Suppressor macrophage treated with lipopolysaccharide for 1 hour (primary cell): ENCODE data around the gene UBAP1L.
"Not testable (repeated sequence)": the region's sequence is repeated elsewhere in the genome, so short reads cannot be mapped to it uniquely, and the experiment has no call there.

ENCODE experiments used
- DNase-seq, 3 donors: peaks; one replicate each; pipeline ENCODE4 v3.0.0-alpha.2; 2020 to 2022

UBAP1L gene

DNA sequence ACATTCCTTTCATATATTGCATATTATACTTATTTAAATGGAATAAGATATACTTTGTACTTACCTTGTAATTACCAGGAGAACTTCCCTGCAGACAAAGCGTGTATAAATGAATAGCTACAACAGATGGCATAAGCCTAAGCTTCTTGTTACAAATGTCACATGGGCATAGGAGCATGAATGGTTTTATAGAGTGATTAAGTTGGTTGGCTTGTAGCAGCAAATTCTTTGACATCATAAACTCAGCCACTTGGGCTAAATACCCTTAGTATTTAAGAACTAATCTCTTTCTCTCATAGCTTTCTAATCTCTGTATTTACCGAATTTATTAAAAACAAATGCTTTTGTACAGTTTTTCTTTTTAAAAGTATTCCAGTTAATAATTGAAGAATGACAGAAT is at the start of gene UBAP1L:
UBAP1L (minus strand) TSS at position 115 of the 400 bp plus-strand sequence. CDS start 8,985 bp downstream, outside the sequence.
- no peak for DNase-seq

GRCh38 chr15:65164139-65164538 is 49.1 kb upstream of the UBAP1L start:
- DNase-seq = no peak

DNA sequence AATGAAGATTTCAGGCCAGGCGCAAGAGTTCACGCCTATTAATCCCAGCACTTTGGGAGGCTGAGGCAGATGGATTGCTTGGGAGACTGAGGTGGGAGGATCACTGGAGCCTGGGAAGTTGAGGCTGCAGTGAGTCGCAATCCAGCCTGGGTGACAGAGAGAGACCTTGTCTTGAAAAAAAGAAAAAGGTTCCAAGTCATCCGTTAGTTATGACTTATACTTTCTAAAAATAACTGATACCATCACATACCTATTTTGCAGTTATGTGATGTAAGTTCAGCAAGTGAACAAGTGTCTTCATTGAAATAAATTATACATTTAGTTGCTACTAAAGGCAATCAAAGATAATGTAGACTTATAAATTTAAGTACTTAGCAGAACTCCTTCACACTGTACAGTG is 48.0 kb upstream of the UBAP1L start:
- DNase-seq = no peak

- DNase-seq = no peak
These were observed 41.7 kb upstream of the UBAP1L start for GRCh38 chr15:65156692-65157091.

DNA sequence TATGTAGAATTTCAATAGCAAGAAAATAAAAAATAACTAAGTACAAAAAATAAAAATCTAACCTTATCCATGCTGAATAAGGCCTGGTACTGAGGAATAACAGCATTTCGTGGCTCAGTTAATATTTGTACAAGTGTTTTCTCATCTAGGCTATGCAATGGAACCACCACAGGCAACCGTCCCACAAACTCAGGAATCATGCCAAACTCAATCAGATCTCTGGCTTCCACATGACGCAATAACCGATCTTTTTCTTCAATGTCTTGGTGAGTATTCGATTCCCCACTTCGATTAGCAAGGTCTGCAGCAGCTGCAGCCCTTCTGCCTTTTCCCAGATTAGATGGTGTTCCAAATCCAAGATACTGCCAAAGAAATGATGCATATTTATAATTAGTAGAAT is 39.7 kb upstream of the UBAP1L start:
- DNase-seq = no peak

GRCh38 chr15:65147902-65148301 is 32.9 kb upstream of the UBAP1L start:
- no peak for DNase-seq

GRCh38 chr15:65146438-65146837 is 31.4 kb upstream of the UBAP1L start:
- DNase-seq = no peak

DNA sequence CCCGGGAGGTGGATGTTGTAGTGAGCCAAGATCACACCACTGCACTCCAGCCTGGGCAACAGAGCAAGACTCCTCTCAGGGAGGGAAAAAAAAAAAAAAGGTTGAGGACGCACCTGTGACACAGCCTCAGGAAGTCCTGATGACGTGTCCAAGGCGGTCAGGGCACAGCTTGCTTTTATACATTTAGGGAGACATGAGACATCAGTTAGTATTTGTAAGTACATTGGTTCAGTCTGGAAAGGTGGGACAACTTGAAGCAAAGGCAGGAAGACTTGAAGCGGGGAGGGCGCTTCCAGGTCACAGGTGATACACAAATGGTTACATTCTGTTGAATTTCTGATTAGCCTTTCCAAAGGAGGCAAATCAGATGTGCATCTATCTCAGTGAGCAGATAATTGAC is 23.6 kb upstream of the UBAP1L start:
- DNase-seq = not testable (repeated sequence)

DNA sequence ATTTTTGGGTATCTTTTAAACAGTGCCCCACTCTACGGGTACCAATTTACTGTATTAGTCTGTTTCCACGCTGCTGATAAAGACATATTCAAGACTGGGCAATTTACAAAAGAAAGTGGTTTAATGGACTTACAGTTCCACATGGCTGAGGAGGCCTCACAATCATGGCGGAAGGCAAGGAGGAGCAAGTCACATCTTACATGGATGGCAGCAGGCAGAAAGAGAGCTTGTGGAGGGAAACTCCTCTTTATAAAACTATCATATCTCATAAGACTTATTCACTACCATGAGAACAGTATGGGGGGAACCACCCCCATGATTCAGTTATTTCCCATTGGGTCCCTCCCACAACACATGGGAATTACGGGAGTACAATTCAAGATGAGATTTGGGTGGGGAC is 22.9 kb upstream of the UBAP1L start:
- not testable (repeated sequence) for DNase-seq

GRCh38 chr15:65137089-65137488 is 22.1 kb upstream of the UBAP1L start:
- not testable (repeated sequence) for DNase-seq

DNA sequence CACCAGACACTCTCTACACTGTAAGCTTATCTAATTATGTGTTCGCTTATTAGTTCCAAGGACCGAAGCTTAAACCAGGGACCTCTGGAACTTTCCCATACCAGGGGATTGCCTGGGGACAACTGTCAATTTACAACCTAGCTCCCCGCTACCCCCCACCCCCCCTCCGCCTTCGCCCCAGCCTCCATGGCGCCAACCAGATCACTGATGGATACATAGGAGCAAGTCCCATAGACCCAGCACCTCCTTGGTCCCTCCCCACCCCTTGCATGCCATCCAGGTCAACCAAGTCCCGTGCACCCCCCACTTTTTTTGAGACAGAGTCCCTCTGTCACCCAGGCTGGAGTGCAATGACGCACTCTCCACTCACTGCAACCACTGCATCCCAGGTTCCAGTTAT is 19.5 kb upstream of the UBAP1L start:
- no peak for DNase-seq

DNA sequence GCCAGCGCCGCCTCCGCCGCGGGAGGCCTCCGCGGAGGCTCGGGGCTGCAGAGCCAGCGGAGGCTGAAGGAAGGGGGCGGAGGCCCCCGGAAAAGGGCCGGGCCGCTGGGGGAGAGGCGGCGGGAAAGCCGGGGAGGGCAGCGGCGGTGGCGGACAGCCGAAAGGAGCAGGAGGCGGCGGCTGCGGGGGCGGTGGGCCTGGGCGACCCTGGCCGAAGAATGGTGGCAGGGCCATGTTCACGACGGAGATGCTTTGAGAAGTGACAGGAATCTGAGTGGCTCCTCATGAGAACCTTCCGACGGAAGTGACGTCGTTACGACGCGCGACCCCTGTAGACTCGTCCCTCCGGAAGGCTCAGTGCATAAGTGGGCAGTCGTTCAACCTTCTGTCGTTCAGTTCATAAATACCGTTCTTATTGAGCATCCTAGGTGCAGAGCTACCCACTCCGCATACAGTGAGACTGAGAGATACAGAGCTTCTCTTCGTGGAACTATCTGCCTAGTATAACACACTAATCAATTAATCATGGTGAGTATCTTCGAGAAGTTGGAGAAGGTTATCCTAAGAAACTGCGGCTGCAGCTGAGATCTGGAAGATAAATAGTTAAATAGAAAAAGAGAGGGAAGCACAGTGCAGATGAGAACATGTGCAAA is 18.7 kb upstream of the UBAP1L start, which contains the start of gene PDCD7:
PDCD7 (minus strand) TSS at position 261 of the 653 bp plus-strand sequence; CDS start at position 234, 27 bp downstream.
- DNase-seq = peak; percentile 92 to 93 (median 93)

GRCh38 chr15:65132878-65133547 is 18.0 kb upstream of the UBAP1L start:
- DNase-seq = peak; percentile 71 to 87 (median 79)

DNA sequence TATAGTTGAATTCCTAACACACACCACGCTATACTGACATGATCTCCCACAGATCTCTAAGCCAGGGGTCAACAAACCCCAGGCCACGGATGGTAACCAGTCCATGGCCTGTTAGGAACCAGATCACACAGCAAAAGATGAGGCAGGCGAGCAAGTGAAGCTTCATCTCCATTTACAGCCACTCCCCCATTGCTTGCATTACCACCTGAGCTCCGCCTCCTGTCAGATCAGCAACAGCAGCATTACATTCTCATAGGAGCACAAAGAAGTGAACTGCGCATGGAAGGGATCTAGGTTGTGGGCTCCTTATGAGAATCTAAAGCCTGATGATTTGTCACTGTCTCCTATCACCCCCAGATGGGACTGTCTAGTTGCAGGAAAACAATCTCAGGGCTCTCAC is 15.9 kb upstream of the UBAP1L start:
- no peak for DNase-seq

DNA sequence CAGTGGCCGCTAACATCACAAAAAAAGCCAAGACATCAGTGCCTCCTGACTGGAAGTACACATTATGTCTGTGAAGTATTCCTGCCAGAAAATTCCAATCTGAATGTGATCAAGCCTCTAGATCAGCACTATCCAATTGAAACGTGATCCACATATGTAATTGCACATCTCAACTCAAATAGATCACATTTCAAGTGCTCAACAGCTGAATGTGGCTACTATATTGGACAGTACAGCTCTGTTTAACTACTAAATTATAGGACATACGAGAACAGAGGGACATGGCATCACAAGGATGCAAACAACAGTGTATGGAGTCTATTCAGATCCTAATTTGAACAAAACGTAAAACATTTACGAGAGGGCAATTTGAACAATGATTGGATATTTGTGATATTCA is 542 bp upstream of the UBAP1L start:
- no peak for DNase-seq

GRCh38 chr15:65110676-65111292 is 4.2 kb downstream of the UBAP1L start:
- no peak for DNase-seq

DNA sequence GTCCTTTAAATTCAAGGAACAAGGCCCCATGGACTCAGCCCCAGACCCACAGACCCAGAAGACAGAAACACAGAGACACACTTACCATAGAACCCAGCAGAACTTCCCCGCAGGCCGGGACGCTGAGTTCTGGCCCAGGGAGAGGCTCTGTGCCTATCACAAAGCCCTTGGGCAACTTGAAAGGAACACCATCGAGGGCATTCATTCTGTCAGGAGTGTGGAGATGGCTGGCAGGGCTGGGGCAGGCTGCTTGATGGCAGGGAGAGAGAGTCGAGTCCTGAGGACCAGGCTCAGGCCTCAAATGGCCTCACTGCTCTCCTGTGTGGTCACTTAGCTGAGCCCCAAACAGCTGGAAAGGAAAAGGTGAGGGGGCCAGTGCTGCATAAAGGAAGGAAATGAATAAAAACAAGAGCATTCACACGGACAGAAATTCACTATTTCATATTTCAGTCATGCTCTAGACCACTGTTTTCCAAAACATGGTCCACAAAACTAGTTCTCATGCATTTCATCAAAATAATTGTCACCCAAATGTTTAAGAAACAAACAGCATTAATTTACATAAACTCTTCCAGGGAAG is 8.9 kb downstream of the UBAP1L start:
- no peak for DNase-seq

DNA sequence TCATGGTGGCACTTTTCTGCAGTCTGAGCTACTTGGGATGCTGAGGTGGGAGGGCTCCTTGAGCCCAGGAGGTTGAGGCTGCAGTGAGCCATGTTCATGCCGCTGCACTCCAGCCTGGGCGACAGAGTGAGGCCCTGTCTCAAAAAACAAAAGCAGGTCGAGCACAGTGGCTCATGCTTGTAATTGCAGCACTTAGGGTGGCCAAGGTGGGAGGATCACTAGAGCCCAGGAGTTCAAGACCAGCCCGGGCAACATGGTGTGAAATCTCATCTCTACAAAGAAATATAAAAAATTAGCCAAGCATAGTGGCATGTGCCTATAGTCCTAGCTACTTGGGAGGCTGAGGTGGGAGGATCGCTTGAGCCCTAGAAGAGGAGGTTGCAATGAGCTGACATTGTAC is 10.0 kb downstream of the UBAP1L start:
- DNase-seq = no peak

DNA sequence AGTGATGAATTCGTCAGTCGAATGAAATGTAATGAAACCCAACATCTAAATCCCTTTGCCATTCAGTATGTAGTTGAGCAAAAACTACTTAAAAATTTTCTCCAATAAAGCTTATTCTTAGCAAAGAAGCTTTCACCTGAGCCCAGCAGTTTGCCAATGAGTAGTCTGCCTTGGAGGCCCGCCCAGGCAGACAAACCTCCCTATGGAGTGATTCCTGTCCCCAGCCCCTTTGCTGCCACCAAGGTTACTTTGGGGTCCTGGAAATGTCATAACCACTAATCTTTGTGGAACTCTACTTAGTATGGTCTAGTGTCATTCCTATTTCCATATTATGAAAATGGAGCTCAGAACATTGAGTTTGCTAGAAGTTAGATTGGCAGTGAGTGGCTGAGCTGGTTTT is 12.1 kb downstream of the UBAP1L start:
- DNase-seq = no peak

- DNase-seq = no peak
These were observed 12.9 kb downstream of the UBAP1L start for GRCh38 chr15:65101891-65102708.

DNA sequence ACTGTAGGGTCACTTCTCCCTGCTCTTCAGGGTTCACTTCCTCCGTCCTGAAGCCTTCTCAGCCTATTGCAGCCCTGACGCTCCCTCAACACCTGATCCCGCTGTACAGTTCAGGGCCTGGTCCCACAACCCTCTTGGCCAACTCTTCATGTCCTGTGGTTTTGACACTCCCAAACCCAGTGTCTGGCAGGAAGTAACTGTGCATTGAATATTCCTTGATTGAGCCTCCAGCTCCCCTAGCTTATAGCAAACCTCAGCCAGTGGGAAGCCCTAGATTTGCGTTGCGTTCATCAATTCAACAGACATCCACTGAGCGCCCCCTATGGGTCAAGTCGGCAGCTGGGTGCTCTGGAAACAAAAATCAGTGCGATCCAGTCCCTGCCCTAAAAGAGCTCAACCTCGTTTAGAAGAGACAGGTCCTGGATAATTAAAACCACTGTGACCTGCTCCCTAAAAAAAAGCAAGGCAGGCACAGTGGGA is 13.5 kb downstream of the UBAP1L start:
- DNase-seq = peak; percentile 70 to 89 (median 79)

DNA sequence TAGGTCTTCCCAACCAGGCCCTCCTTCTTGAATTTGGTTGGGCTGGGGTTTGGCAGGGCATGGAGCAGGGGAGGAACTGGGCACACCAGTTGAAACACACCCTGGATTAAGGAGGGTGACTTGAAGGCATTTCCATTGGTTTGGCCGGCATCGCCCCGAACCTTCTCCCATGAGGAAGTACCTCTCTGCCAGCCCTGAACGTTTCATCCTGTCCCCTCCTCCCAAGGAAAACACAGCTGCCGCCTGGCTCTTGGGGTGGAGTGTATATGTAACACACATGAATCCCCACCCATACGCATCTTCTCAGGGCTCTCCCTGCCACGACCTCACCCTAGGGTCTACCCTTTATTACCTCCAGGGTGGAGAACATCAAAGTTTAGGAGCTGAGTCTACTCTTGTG is 14.6 kb downstream of the UBAP1L start:
- no peak for DNase-seq

DNA sequence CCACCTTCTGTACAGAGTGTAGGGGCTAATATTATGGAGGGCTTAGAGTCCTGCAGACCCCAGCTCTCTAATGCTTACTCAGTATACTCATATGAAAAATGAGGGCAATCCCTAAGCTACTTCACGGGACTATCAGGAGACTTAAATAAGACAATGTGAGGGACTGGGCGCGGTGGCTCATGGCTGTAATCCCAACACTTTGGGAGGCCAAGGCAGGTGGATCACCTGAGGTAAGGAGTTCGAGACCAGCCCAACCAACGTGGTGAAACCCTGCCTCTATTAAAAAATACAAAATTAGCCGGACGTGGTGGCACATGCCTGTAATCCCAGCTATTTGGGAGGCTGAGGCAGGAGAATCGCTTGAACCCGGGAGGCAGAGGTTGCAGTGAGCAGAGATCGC is 15.2 kb downstream of the UBAP1L start:
- DNase-seq = not testable (repeated sequence)
